SK-N-MC (cell line): Measurements from ENCODE around the gene CHMP2B.
"Not testable (repeated sequence)": the region's sequence is repeated elsewhere in the genome, so short reads cannot be mapped to it uniquely, and the experiment has no call there.

Source experiments
- DNase-seq: peaks from one replicate; pipeline ENCODE4 v3.0.0-alpha.2; 2011; ENCODE audit warnings: low read depth, low spot score
- H3K27ac ChIP-seq: fragments of 200-600 bp; sonication (generic); 2 replicates; pipeline ENCODE4 v1.5.1; 2016; ENCODE audit warnings: mixed run types
- H3K36me3 ChIP-seq: fragments of 200-600 bp; sonication (generic); 2 replicates; pipeline ENCODE4 v1.6.1; 2017; ENCODE audit warnings: antibody characterized with exemption, low read length, mixed read lengths; ENCODE audit not compliant: insufficient read depth
- H3K4me3 ChIP-seq: fragments of 200-600 bp; sonication (generic); 2 replicates; pipeline ENCODE4 v1.5.1; 2016
- H3K9ac ChIP-seq: fragments of 200-600 bp; sonication (generic); 2 replicates; pipeline ENCODE4 v1.8.0; 2017; ENCODE audit warnings: mixed run types, mixed read lengths; ENCODE audit not compliant: insufficient read length
- H3K9me3 ChIP-seq: fragments of 200-600 bp; sonication (generic); 2 replicates; pipeline ENCODE4 v1.6.1; 2017; ENCODE audit warnings: low read depth, mild to moderate bottlenecking, antibody characterized with exemption, low read length, moderate library complexity, mixed read lengths
- EZH2 ChIP-seq: fragments of 200-600 bp; sonication (generic); IDR thresholded peaks from one replicate; pipeline ENCODE4 v1.6.1; 2017; ENCODE audit warnings: antibody characterized with exemption
- FOXP2 ChIP-seq: optimal IDR thresholded peaks from 2 replicates; pipeline ENCODE3; 2011; ENCODE audit warnings: mild to moderate bottlenecking, moderate library complexity; ENCODE audit not compliant: insufficient read depth; ENCODE audit errors: extremely low read length, control extremely low read depth
- POLR2AphosphoS5 ChIP-seq: IDR thresholded peaks from 2 replicates; pipeline ENCODE4 v1.6.1; 2012; ENCODE audit warnings: mild to moderate bottlenecking, low read depth, low read length, borderline replicate concordance

The CHMP2B gene

GRCh38 chr3:87246662-87247429 lies 19.7 kb downstream of the CHMP2B start:
- Histone ChIP-seq H3K9ac (no peak overlapping the region), H3K4me3 (no peak overlapping the region), H3K27ac (no peak overlapping the region), H3K9me3 (no peaks in the 10 kb centered on the region), H3K36me3 (peaks cover 34% of the 10 kb centered on the region)
- TF ChIP-seq FOXP2 (no peak), POLR2AphosphoS5 (no peak), EZH2 (no peak)
- no peak for DNase-seq

DNA sequence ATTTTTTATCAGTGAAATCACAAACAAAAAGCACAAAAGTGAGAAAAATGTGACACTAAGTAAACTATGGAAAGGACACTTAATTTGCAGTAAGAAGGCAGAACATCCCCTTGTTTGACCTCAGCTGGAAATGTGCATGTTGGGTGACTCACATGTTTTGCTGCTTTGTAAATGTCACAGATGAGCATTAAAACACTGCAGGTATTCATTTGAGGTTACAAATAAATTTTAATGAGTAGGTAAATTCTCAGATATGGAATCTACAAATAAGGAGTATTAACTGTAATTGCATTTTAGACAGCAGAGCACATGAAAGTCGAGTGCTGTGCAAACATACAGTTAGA lies 20.3 kb downstream of the CHMP2B start:
- peaks cover 34% of the 10 kb centered on the region for H3K36me3 ChIP-seq
- H3K27ac ChIP-seq = no peak overlapping the region
- H3K9me3 ChIP-seq = no peaks in the 10 kb centered on the region
- H3K9ac ChIP-seq = no peak overlapping the region
- H3K4me3 ChIP-seq = no peak overlapping the region
- TF ChIP-seq POLR2AphosphoS5 = no peak
- TF ChIP-seq EZH2 = no peak
- no peak for TF ChIP-seq FOXP2
- DNase-seq = no peak

DNA sequence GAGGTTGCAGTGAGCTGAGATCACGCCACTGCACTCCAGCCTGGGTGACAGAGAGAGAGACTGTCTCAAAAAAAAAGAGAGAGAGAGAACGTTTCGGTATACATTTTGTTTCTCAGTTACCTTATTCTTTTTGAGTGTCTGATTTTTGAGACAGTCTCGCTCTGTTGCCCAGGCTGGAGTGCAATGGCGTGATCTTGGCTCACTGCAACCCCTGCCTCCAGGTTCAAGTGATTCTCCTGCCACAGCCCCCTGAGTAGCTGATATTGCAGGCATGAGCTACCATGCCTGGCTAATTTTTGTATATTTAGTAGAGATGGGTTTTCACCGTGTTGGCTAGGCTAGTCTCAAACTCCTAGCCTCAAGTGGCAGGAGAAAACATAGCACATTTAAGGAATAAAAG lies 21.1 kb downstream of the CHMP2B start:
- H3K27ac ChIP-seq, H3K9me3 ChIP-seq, DNase-seq, H3K9ac ChIP-seq, H3K4me3 ChIP-seq: not testable (repeated sequence)
- peaks cover 35% of the 10 kb centered on the region for H3K36me3 ChIP-seq

DNA sequence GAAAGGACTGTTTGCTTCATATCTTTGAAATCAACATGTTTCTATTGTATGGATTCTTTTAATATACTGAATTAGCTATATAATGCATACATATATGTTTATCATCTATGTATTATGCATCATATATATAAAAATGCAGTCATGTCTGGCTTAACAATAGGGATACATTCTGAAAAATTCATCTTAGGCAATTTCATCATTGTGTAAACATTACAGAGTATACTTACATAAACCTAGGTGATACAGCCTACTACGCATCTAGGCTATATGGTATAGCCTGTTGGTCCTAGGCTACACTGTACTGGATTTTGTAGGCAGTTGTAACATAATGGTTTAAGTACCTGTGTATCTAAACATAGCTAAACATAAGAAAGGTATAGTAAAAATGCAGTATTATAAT lies 21.7 kb downstream of the CHMP2B start:
- Histone ChIP-seq H3K36me3 (peaks cover 41% of the 10 kb centered on the region), H3K4me3 (no peak overlapping the region), H3K9me3 (no peaks in the 10 kb centered on the region), H3K27ac (no peak overlapping the region), H3K9ac (no peak overlapping the region)
- DNase-seq = no peak
- TF ChIP-seq EZH2 (no peak), POLR2AphosphoS5 (no peak), FOXP2 (no peak)

- TF ChIP-seq EZH2 (no peak), FOXP2 (no peak), POLR2AphosphoS5 (no peak)
- Histone ChIP-seq H3K4me3 (no peak overlapping the region), H3K27ac (no peak overlapping the region), H3K9me3 (no peaks in the 10 kb centered on the region), H3K9ac (no peak overlapping the region), H3K36me3 (peaks cover 47% of the 10 kb centered on the region)
- no peak for DNase-seq
These were observed 22.9 kb downstream of the CHMP2B start for GRCh38 chr3:87250009-87250408.

DNA sequence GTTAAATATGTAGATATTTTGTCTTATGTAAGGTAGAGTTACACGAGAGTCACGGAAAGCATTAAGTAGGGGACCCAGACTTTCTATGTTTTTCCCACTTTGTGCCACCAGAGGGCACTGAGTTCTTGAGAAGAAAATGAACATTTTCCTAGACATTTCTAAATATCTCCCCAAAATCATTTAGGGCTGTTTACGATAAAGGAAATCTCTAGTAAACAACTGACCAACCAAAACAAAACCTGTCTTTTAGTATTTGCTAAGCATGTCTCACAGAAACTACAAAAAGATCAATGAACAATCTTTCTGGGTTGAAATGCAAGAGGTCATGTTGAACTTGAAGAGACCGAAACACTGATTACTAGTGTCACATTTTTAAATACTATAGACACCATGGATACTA lies 33.2 kb downstream of the CHMP2B start:
- Histone ChIP-seq H3K27ac (0 out of 2 replicates have a peak overlapping the region, but pooled peaks have one; percentile 33), H3K9ac (peak overlapping the region; percentile 60), H3K9me3 (no peaks in the 10 kb centered on the region), H3K36me3 (no peaks in the 10 kb centered on the region), H3K4me3 (peak overlapping the region; percentile 42)
- peak; percentile 60 for DNase-seq
- TF ChIP-seq POLR2AphosphoS5 (no peak), EZH2 (no peak), FOXP2 (no peak)

GRCh38 chr3:87261925-87262324 lies 34.8 kb downstream of the CHMP2B start:
- peak overlapping the region; percentile 59 for H3K9ac ChIP-seq
- H3K36me3 ChIP-seq = no peaks in the 10 kb centered on the region
- no peaks in the 10 kb centered on the region for H3K9me3 ChIP-seq
- DNase-seq = no peak
- H3K27ac ChIP-seq = peak overlapping the region; percentile 59
- TF ChIP-seq EZH2 (no peak), POLR2AphosphoS5 (no peak), FOXP2 (no peak)
- H3K4me3 ChIP-seq = peak overlapping the region; percentile 66

- H3K9ac ChIP-seq = no peak overlapping the region
- H3K36me3 ChIP-seq = no peaks in the 10 kb centered on the region
- TF ChIP-seq POLR2AphosphoS5 (no peak), EZH2 (no peak), FOXP2 (no peak)
- H3K9me3 ChIP-seq = no peaks in the 10 kb centered on the region
- no peak for DNase-seq
- peak overlapping the region; percentile 86 for H3K27ac ChIP-seq
- 0 out of 2 replicates have a peak overlapping the region, but pooled peaks have one; percentile 51 for H3K4me3 ChIP-seq
These were observed 41.0 kb downstream of the CHMP2B start for GRCh38 chr3:87267953-87268645.
